ENCODE results near the gene RFC5.

DNA sequence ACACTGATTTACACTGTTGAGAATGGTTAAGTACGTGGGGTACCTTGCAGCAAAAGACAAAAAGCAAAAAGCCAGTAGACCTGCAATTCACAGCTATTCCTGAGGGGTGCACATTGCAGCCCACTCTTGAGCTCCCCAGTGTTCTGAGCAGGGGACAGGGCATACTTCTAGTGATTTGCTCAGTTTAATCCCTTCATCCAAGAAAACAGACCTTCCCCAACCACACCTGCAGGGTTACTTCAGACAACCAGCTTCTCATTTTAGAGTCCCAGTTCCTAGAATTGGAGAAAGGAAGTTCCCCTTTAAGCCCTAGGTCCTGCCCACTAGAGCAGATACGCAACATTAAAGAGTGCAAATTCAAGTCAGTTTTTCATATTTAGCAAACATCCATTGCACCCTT, 48.1 kb downstream of the RFC5 start:
- TF ChIP-seq, protein P1, sequence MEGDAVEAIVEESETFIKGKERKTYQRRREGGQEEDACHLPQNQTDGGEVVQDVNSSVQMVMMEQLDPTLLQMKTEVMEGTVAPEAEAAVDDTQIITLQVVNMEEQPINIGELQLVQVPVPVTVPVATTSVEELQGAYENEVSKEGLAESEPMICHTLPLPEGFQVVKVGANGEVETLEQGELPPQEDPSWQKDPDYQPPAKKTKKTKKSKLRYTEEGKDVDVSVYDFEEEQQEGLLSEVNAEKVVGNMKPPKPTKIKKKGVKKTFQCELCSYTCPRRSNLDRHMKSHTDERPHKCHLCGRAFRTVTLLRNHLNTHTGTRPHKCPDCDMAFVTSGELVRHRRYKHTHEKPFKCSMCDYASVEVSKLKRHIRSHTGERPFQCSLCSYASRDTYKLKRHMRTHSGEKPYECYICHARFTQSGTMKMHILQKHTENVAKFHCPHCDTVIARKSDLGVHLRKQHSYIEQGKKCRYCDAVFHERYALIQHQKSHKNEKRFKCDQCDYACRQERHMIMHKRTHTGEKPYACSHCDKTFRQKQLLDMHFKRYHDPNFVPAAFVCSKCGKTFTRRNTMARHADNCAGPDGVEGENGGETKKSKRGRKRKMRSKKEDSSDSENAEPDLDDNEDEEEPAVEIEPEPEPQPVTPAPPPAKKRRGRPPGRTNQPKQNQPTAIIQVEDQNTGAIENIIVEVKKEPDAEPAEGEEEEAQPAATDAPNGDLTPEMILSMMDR (IDR thresholded peaks at IDR 0.05): no peak
- TF ChIP-seq POLR2A (IDR thresholded peaks at IDR 0.05): no peak
- TF ChIP-seq POLR2AphosphoS5 (IDR thresholded peaks at IDR 0.05): no peak
- no peak for TF ChIP-seq EP300 (IDR thresholded peaks at IDR 0.05)

All from upper lobe of left lung (tissue), 4 donors.